ENCODE results near the gene TMED1.

The TMED1 gene

DNA sequence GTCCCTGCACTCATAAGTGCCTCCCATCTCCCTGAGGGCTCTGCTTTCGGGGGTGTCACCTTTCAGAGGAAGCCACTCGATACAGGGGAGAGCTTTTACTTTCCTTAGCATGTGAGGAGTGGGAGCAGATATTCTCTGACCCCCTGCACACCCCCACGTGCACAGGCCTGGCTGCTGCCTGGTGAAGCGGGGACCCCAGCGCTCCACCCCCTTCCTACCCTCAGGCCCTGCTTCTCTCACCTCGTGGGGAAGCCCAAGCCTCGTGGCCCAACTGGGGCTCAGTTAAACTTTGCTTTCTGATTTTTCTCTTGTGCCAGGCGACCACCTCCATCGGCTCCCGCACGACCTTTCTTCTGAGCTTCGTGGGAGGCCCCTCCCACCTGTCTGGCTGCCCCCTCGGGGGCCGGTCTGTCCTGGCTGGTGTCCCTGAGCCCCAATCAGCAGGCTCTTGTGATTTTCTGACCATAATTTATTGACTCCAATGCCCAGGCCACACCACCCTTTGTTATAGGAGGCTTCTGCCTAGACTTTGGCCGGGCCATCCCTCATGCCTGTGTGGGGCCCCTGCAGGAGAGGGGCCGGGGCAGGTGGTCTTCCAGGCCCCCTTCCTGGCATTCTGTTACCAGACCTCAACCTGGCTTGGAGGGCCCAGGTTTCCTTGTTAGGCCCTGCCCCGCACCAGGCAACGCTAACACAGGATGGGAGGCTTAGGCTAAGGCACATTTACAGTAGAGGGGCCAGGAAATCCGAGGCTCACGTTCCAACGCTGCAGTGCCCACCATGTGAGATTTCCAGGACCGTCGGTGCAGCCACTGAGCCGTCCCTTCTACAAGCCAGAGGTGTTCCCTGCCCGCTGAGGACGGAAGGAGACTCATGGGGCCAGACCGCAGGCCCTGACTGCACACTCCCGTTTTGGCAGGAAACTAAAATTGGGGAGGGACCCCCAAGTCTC, 3.7 kb downstream of the TMED1 start:
- DNase-seq (ENCODE audit: low spot score): no peak

DNA sequence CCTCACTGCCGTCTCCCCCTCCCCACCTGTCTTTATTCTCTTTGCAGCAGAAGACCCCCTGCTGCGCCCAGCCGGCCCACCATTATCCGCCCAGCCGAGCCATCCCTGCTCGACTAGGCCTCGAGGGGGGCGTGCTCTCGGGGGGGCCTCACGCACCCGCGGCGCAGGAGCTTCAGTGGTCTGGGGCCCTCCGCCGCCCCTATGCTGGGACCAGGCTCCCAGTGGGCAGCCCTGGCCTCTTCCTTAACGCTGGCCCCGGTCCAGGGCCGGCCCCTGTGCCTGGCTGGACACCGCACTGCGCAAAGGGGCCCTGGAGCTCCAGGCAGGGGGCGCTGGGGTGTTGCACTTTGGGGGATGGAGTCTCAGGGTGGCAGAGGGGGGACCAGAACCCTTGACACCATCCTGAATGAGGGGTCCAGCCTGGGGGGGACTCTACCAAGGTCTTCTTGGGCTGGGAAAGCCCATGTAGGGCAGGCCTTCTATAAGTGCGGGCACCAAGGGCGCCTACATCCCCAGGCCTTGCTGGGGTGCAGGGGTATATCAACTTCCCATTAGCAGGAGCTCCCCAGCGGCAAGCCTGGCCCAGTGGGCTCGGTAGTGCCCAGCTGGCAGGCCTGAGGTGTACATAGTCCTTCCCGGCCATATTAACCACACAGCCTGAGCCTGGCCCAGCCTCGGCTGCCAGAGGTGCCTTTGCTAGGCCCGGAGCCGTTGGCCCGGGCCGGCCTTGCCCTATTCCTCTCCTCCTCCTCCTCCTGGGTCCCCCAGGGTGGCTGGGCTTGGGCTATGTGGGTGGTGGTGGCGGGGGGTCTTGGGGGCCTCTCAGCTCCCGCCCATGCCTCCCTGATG, 4.9 kb downstream of the TMED1 start:
- DNase-seq (ENCODE audit: low spot score): no peak

DNA sequence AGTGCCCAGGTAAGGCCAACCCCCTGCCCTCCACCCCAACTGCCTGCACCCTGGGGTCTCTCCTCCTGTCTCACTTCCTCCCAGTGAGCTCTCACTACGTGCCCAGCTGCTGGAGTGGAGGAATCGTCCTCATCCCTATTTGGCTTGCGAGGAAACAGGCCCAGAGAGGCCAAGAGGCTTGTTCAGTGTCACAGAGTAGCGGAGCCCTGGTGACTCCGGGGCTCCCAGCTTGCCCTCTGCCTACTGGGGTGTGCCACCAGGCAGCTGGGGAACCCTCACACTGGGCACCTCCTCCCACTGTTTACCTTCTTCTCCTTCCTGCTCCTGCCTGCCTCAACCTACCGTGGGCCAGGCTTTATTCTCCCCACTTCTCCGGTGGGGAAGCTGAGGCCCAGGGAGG, 5.6 kb downstream of the TMED1 start:
- no peak for DNase-seq (ENCODE audit: low spot score)

DNA sequence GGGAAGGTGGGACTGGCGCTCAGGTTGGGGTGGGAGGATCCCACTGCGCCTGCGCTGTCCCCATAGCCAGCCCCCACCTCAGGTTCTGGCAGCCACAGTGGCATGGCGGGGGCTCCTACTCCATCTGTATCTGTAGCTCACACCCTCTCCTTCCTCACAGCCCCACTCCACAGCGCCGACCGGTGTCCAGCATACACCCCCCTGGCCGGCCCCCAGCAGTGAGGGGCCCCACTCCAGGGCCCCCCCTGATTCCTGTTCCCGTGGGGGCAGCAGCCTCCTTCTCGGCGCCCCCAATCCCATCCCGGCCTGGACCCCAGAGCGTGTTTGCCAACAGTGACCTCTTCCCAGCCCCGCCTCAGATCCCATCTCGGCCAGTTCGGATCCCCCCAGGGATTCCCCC, 6.0 kb downstream of the TMED1 start:
- no peak for DNase-seq (ENCODE audit: low spot score)

DNA sequence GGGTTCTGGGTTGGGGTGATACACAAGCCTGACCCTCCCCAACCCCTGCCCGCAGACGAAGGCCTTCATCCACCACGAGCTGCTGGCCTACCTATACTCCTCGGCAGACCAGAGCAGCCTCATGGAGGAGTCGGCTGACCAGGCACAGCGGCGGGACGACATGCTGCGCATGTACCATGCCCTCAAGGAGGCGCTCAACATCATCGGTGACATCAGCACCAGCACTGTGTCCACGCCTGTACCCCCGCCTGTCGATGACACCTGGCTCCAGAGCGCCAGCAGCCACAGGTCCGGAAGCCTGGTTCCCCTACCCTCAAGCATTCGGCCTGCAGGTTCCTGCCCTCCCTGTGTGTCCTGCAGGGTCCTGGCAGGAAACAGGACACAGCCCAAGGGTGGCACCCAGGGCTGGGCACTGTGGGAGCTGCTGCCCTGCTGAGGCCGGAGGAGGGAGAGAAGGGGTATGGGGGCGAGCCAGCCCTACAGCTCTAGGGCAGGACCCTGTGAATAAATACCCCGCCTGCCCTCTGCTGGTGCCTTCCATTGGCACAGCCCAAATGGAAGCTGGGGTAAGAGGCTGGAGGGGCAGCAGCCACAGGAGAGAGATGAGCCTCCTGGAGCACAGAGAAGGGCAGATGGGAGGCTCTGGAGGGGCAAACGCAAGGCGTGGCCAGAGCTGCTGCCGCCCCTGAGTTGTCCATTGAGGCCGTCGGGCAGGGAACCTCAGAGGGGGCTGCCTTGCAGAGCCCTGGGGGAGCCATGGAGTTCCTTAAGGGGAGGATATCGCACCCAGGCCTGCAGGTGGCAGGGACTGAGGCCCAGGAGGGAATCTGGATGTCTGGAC, 6.8 kb downstream of the TMED1 start:
- peak; percentile 55 for DNase-seq (ENCODE audit: low spot score)

DNA sequence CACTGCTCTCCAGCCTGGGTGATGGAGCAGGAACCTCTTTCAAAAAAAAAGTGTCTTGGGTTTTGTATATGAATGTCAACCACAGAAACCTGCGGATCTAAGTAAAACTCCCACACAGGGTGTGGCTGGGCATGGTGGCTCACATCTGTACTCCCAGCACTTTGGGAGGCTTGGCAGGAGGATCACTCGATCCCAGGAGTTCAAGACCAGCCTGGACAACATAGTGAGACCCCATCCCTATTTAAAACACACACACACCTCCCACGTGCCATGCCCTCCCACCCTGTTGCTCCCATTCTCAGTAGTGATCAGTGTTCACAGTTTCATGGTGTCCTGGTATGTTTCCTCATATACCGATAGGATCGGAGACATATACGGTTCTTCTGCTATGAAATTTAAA, 9.2 kb downstream of the TMED1 start:
- no peak for DNase-seq (ENCODE audit: low spot score)

DNA sequence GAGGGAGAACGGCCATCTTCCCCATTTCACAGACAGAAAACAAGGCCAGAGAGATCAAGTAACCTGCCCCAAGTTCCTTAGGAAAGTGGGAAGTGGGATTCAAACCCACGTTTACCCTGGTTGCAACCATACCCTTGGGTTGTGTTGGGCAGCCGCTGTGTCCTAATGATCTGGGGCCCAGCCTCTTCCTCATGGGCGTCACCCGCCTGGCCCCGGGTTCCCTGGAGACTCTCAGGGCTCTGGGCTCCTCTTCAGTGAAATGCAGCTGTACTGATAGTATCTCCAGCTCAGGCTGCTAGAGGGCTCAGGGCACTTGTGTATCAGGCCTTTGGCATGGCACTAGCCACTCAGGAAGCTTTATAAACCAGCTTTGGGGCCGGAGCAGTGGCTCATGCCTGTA, 9.8 kb downstream of the TMED1 start:
- DNase-seq (ENCODE audit: low spot score): no peak

DNA sequence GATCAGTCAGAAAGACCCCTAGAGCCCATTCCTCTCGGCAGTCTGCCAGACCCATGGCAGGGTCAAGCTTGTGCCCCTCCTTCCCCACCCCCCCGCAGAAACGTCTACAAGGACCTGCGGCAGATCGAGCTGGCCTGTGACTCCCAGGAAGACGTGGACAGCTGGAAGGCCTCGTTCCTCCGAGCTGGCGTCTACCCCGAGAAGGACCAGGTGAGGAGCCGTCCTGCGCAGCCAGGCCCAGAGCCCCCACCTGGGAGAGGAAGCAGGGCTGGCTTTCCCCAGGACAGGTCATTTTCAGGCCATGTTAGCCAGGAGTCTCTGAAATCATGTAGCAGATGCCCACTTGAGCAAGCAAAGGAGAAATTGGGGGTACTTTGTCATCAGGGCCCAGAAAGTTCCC, 12.3 kb downstream of the TMED1 start:
- DNase-seq (ENCODE audit: low spot score): no peak

DNA sequence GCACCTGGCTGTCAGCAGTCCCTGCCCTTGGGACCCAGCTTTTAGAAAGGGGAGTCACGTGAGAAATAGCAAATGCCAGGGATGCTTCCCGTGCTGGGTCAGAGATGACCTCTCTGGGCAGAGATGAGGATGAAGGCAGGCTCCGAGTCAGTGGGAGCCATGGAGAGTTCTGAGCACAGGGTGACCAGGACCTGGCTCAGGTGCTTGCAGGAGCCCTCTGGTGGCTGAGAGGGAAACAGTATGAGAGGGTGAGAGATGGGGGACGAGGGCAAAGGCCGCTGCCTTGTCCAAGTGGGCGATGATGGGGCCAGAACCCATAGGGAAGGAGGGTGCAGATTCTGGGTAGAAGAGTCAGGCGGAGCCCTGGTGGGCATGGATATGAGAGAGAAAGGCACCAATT, 15.8 kb downstream of the TMED1 start:
- peak; percentile 35 for DNase-seq (ENCODE audit: low spot score)

DNA sequence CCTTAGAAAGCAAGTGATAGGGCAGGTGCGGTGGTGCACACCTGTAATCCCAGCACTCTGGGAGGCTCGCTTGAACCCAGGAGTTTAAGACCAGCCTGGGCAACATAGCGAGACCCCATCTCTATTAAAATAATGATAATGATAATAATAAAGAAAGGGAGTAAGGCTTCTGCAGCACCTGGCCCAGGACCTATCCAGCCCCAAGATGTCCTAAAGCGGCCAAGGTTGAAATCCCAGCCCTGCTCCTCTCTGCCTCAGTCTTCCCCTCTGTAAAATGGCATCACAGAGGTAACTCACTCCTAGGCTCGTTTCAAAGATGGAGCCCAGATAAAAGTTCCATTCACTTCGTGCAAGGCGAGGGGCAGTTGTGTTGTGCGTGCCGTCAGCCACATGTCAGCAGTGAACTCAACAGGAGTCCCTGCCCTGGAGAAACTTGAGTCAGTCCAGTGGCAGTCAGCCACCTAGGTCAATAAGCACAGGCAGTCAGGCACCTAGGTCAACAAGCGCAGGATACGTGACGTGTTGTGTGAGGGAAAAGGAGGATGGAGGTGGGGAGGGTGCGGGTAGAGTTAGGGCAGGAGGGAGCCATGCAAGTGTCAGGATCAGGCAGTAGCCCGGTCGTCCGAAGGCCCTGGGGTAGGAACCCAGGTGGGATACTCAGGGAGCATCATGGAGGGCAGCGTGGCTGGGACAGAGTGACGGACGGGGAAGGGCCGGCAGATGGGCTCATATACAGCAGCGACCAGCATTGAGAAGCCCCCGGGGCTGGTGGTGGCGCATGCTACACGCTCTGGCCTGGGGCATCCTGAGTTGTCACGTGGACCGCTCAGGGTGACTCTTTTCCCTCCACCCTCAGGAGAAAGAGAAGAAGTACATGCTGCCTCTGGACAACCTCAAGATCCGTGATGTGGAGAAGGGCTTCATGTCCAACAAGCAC, 16.6 kb downstream of the TMED1 start:
- DNase-seq (ENCODE audit: low spot score): no peak

DNA sequence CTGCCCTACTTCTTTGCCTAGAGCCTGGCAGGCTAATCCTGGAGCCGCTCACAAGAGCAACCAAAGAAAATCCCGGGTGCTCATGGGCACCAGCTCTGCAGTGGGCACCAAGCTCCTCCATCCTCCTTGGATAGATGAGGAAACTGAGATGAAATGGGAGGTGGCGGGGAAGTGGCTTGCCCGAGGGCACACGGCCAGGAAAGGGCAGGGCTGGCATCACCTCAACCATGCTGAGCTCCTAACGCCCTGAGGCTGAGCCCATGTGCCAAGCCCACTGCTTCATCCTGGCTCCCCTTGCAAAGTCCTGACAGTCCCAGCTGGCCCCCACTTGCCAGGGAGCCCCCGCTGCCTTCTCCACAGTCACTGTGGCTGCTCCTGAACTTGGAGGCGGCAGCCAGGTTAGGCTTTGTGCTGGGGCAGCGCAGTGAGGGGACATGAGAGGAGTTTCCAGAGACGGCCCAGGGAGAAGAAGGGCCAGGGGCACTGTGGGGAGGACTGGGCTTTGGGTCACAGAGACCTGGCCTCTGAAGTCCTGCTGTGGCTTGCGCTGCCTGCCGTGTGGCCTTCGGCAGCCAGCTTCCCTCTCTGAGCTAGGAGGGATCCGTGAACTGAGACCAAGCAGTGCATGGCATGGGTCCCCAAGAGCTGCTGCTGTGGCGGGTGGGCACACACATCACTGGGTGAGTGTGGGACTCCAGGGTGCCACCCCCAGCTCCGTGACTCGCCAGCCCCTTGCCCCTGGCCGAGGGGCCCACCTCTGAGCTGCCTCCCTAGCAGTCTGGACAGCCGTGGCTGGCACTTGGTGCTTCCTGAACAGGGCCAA, 17.5 kb downstream of the TMED1 start:
- DNase-seq (ENCODE audit: low spot score): no peak

DNA sequence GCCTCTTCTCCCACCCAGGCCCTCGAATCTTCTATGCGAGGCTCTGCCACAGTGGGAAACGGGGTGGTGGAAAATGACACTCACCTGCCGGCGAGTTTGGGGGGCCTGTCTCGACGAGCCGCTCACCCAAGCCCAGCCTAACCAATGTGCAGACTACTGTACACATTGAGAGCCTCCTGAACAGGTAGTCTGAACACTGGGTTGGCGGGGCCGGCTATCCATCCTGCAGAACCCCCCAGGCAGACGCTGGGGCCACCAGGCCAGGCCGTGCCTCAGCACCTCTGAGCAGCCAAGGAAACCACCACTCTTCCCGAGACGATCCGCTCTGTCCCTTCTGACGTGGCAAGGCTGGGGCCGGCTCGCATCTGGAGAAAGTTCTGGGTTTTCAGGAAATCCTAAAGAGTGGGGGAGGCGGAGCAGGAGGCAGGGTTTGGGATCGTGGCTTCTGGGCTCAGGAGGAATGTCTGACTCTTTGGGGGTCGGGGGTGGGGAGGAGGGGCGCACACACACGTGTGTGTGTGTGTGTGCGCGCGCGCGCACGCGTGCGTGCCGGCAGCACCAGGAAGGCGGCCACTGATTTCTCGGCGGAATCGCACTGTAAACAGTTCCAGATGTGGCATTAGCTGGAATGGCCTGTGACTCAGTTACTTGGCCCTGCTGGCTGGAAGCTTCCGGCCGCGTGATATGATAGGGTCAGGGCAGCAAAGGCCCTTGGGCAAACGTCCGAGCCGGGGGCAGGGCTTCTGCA, 18.5 kb downstream of the TMED1 start:
- DNase-seq (ENCODE audit: low spot score): no peak

DNA sequence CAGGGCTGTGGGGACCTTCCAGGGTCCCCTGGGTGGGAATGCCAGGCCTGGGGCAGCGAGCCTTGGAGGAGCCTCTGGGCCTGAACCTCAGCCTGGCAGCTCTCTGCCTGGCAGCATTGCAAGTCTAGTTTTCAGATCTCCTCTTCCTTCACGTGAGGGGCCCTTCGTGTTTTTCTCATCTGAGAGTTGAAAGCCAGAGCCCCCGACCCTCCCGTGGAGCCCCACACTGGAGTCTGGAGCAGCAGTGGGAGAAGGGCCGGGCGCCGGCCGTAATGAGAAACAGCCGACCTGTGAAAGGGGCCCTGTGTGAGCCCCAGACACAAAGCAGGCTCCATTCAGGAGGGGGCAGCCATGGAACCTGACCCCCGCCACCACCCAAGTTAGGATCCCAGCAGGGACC, 19.3 kb downstream of the TMED1 start:
- no peak for DNase-seq (ENCODE audit: low spot score)

DNA sequence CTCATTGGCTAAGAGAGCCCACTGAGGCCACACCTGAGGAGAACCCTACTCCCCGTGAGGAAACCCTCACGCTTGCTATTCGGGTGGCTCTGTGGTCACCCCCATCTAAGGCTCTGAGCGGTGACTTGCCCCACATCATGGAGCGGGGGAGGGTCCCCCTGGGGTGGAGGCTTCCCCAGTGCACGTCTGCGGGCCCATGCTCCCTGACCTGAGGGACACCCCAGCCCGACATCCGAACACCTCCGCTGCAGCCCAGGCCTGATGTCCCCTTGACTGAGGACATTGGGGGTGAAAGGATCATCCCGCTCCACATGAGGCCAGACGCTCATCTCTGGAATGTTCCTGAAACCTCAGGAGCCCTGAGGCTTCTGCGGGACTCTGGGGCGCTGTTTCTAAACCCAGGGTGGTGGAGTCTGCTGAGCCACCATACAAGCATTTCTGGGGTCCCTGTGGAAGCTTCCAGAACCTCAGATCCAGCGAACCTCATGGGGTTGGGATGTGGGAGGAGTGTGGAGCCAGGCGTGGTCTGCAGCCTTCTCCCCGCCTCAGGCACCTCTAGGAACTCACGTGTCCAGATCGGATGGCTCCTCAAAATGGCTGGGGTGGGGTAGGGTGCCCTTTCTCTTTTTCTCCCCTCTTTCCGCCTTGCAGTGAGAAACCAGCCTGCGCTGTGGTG, 19.9 kb downstream of the TMED1 start:
- no peak for DNase-seq (ENCODE audit: low spot score)

DNA sequence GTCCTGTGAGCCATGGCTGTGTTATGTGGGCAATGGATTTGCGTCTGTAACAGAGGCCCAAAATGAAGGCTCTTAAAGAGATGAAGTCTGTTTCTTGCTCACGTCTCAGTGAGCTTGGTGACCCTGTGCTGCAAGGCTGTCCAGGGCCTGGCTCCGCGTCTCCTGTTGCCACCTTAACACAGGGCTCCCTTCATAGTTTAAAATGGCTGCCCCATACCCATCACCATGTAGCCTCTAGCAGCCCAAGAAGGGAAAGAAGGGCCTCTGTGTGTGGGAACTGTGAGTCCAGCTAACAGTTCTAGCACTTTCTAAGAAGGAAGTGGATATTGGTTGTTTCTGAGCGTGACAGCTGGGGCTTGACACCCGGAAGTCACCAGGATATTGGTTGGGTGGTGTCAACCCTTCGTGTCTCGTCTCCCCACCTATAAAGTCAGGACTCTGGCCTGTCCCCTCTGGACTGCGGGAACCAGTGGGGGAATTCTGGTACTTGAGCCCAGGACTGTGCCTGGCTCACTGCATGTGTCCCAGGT, 20.9 kb downstream of the TMED1 start:
- DNase-seq (ENCODE audit: low spot score): no peak

DNA sequence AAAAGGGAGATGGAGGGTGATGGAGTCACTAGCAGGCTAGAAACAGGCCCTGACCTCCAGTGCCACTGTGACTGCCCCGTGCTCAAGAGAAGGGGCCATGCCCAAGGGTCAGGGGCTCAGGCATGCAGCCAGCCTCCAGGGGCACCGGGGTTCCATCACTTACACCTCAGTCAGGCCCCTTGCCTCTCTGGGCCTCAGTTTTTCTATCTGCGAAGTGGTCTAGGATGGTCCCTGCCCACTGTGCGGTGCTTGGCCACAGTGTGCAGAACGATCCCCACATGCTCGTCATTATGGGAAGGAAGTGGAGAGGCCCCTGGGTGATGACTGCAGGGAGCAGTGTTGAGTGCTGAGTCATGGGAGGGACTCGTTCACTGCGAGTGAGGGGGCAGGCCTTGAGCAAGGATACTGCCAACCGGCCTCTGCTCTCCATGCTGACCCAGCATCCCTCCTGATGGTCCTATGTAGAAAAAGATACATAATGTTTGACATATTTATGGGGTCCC, 23.1 kb downstream of the TMED1 start:
- DNase-seq (ENCODE audit: low spot score): no peak

DNA sequence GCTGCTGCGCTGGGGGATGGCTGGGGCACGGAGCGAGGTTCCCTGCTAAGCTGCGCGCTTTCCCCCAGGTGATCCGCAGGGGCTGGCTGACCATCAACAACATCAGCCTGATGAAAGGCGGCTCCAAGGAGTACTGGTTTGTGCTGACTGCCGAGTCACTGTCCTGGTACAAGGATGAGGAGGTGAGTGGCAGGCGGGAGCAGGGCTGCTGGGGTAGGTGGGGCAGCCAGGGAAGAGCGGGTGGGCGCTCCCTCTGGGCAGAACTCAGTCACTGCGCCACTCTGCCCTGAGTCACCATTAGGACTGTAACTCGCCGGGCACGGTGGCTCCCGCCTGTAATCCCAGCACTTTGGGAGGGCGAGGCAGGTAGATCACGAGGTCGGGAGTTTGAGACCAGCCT, 23.8 kb downstream of the TMED1 start:
- DNase-seq (ENCODE audit: low spot score): no peak

DNA sequence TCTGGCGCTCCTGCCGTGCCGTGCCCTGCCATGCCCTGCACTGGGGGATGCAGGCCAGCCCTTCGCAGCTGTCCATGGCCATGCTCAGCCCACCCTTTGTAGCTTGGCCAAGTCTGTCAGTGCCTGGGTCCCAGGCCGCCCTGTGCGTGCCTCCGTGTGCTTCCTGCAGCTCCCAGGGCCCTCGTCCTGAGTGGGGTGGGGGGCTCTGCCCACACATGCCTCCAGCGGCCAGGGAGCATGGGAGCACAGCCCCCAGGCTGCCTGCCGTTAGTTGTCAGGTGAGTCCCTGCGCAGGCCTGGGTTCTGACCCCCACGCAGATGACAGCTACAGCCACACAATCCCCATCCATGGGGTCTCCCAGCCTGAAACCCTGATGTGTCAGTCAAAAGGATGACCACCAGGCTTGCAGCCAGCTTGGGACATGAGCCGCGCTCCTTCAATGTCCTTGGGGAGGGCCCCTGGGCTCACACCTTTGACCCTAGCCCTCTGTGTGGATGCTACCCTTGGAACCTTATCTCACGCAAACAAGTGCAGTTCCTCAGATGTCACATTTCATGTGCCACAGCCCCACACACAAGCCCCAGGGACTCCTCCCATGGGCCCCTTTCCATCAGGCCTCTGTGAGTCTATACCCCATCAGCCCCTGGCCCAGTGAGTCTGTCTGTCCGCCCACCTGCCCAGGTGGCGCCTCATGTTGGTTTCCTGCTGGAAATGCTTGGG, 24.5 kb downstream of the TMED1 start:
- no peak for DNase-seq (ENCODE audit: low spot score)
